GM21390 (cell line): ENCODE measurements around the gene SIGLEC10.
"Not testable (repeated sequence)": the region's sequence is repeated elsewhere in the genome, so short reads cannot be mapped to it uniquely, and the experiment has no call there.

Experiments used
- ATAC-seq: cut with Tn5 transposase; IDR thresholded peaks from one replicate; pipeline ENCODE4 v1.9.1; 2021; ENCODE audit not compliant: unreplicated experiment

Gene SIGLEC10

GRCh38 chr19:51417107-51417809 is at the start of gene SIGLEC10:
TSS of gene SIGLEC10 (minus strand) at chr19:51417642. CDS start at chr19:51417581, 61 bp downstream.
- peak; percentile 68 for ATAC-seq

- ATAC-seq = no peak
These were observed 49.3 kb upstream of the SIGLEC10 start for GRCh38 chr19:51466723-51467122.

GRCh38 chr19:51463976-51464581 is 46.6 kb upstream of the SIGLEC10 start:
- ATAC-seq = not testable (repeated sequence)

GRCh38 chr19:51462681-51463080 is 45.2 kb upstream of the SIGLEC10 start:
- ATAC-seq = no peak

- ATAC-seq = no peak
These were observed 44.8 kb upstream of the SIGLEC10 start for GRCh38 chr19:51462276-51462675.

- ATAC-seq = no peak
These were observed 44.3 kb upstream of the SIGLEC10 start for GRCh38 chr19:51461723-51462161.

- ATAC-seq = no peak
These were observed 42.9 kb upstream of the SIGLEC10 start for GRCh38 chr19:51460164-51460992.

- no peak for ATAC-seq
These were observed 41.6 kb upstream of the SIGLEC10 start for GRCh38 chr19:51458899-51459505.

GRCh38 chr19:51458051-51458645 is 40.7 kb upstream of the SIGLEC10 start, which contains the start of gene SIGLEC8:
TSS of gene SIGLEC8 (minus strand) at chr19:51458454. CDS start at chr19:51458387, 67 bp downstream.
- no peak for ATAC-seq

GRCh38 chr19:51457351-51458013 is 40.0 kb upstream of the SIGLEC10 start:
- no peak for ATAC-seq

- no peak for ATAC-seq
These were observed 39.3 kb upstream of the SIGLEC10 start for GRCh38 chr19:51456541-51457290.

GRCh38 chr19:51450730-51451307 is 33.4 kb upstream of the SIGLEC10 start:
- no peak for ATAC-seq

GRCh38 chr19:51448411-51449016 is 31.1 kb upstream of the SIGLEC10 start:
- ATAC-seq = no peak

GRCh38 chr19:51448011-51448410 is 30.6 kb upstream of the SIGLEC10 start:
- ATAC-seq = no peak

GRCh38 chr19:51447510-51447909 is 30.1 kb upstream of the SIGLEC10 start:
- ATAC-seq = not testable (repeated sequence)

- peak; percentile 83 for ATAC-seq
These were observed 24.3 kb upstream of the SIGLEC10 start for GRCh38 chr19:51441410-51442390.

- ATAC-seq = no peak
These were observed 23.5 kb upstream of the SIGLEC10 start for GRCh38 chr19:51440846-51441409.
